ENCODE data around the gene HAUS7. TPM values are rescaled to one million over a fixed set of nuclear protein-coding genes. Genes with fewer than 3 reads are reported as not detected.

The HAUS7 gene
- 15.6 and 16.8 TPM in 2 replicates for total RNA-seq

GRCh38 chrX:153470411-153471363, at the start of gene HAUS7:
Gene HAUS7, minus strand, starts transcription at chrX:153470576. Its CDS starts 19 bp downstream, at chrX:153470557.

DNA sequence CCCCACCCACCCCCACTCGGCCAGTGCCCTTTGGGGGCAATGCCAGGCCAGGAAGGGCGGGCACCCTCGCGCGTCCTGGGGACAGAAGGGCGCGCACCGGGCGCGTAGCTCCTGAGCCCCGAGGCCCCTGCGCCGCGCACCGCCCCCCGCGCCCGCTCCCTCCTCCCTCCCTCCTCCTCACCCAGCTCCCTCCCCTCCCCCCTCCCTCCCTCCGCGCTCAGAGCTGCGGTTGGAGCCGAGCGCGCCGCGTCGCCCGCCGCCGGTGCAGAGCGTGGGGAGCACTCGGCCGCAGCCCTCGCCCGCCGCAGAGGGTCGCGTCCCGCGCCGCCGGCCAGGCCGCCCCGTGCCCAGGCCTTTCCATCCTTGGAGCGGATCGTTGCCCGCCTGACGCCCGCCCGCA, 47.0 kb upstream of the HAUS7 start, which contains the start of gene ATP2B3:
Gene ATP2B3 (plus strand): TSS at position 220 of the 400 bp plus-strand sequence. CDS start 18,606 bp downstream, outside the sequence.

GRCh38 chrX:153494541-153495361, 24.4 kb upstream of the HAUS7 start, which contains the start of gene BGN:
Gene BGN, plus strand, starts transcription at chrX:153494980. Its CDS starts 9,652 bp downstream, at chrX:153504632.

DNA sequence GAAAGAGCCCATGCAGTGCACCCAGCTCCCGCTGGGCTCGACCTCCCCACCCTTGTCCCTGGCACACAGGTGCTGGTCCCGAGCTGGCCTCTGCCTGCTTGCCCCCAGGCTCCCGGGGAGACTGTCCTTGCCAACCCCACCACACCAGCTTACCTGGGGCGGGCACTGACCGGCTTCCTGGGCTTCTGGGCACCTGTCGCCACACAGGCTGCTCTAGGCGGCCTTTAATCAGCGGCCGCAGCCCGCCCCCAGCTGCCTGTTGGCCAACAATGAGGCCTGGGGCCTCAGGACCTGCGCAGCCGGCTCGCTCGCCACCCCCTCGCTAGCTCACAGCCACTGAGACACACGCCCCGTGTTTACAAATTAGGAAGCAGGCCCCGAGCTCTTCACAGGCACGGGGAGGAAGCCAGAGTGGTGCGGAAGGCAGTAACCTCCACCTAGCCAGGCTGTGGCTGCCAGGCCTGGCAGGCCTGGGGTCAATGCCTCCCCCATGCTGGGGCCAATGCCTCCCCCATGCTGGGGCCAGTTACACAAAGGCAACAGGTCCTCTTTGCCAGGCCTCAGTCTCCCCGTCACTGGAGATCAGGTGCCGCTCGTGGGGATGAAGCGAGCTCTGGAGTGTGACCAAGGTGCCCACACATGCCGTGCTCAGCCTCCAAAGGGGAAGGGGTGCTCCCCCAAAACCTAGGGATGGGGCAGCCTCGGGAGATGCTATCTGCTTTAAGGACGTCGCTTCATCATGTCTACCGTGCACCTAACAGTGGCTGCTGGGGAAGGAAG, 24.3 kb downstream of the HAUS7 start, which contains the start of gene TREX2:
Gene TREX2 (minus strand): TSS at position 201 of the 780 bp plus-strand sequence. CDS start 626 bp downstream, outside the sequence.

DNA sequence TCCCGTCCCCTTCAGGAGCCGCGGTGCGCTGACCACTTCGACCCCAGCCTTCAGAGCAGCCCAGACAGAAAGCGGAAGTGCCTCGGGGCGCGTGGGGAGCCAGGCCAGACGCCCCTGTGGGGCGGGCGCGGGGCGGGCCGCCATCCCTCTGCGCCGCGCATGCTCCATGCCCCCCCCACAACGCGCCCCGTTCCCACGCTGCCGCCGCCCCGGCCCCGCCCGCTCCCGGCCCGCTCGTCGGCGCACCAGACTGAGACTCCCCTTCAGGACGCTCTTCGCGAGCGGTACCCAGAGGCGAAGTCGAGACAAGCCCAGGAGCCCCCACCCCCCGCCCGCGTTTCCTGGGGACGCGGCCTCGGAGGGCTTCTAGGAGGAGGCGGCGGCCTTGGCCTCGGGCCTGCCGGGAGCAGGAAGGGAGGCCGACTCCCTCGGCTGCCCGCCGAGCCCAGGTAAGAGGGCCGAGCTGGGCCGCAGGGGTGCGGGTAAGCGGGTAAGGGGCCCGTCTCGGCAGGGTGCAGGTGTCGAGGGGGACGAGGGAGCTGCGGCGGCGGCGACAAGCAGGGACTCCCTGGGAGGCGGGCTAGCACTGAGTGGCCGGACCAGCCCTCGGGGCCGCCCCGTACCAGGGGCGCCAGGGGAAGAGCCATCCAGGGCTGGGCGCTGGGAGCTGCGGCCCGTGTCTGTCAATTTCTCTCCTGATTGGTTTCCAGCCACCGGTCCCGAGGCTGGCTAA, 59.0 kb downstream of the HAUS7 start, which contains the start of gene ZFP92:
Gene ZFP92 (plus strand): TSS at position 218 of the 733 bp plus-strand sequence. CDS start 6,851 bp downstream, outside the sequence.

DNA sequence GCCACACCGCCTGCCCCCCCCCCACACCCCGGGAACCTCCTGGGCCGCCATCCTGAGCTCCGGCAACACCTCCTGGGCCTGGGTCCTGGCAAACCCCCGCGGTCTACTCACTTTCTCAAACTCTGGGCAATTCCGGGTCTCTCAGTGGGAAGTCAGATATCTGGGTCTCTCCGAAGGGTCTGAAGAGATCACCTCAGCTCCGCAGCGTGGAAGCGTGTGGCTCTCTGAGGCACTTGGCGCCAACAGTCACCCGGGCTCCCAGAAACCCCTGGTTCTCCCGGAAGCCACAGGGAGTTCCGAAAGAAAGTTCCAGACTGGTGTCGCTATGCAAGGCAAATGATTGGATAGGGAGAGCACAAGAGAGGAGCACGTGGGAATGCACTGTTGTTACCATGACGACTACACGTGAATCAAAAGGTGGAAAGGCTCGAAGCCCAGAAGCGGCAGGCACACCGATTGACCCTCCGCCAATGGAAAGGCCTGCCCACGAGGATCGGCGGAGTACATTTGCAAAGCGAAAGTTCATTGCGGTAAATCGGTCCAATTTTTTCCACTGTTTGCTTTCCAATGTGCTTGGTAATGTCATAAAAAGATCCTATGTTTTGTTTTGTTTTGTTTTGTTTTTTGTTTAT, 69.1 kb downstream of the HAUS7 start, which contains the start of gene PNMA6E:
Gene PNMA6E (minus strand): TSS at position 218 of the 632 bp plus-strand sequence. CDS start 2,501 bp downstream, outside the sequence.

Other genes with a start within 250 kb of the HAUS7 start
- not detected in 2 replicates for gene PNMA6F, start 148.8 kb downstream of the HAUS7 start, total RNA-seq
- gene ZNF275, start 136.4 kb downstream of the HAUS7 start, total RNA-seq: 10.2 and 13.5 TPM in 2 replicates
- gene PNMA6E, start 69.2 kb downstream of the HAUS7 start, total RNA-seq: not detected in 2 replicates
- 0.06 TPM in 1 of 2 replicates, not detected in the other for gene ZFP92, start 59.1 kb downstream of the HAUS7 start, total RNA-seq
- gene TREX2, start 24.5 kb downstream of the HAUS7 start, total RNA-seq: 1.1 and 5.5 TPM in 2 replicates
- gene BGN, start 24.4 kb upstream of the HAUS7 start, total RNA-seq: 318 and 356 TPM in 2 replicates
- not detected in 2 replicates for gene ATP2B3, start 47.1 kb upstream of the HAUS7 start, total RNA-seq
- gene CCNQ, start 128.6 kb upstream of the HAUS7 start, total RNA-seq: 14.9 and 22.7 TPM in 2 replicates
- gene DUSP9, start 176.6 kb upstream of the HAUS7 start, total RNA-seq: 0.12 TPM in 1 of 2 replicates, not detected in the other
- 0.20 and 0.25 TPM in 2 replicates for gene PNCK, start 203.2 kb upstream of the HAUS7 start, total RNA-seq
- gene SLC6A8, start 217.3 kb upstream of the HAUS7 start, total RNA-seq: 28.0 and 31.3 TPM in 2 replicates

Data from cardiac ventricle fibroblast (primary cell).